ENCODE data around the gene SLC16A3. TPM values are rescaled to one million over a fixed set of nuclear protein-coding genes. Genes with fewer than 3 reads are reported as not detected.

Gene SLC16A3
- total and polyA plus RNA-seq, 2 of the 8 experiments (the other 6 are each of a cell fraction or from before 2014, with no cell fraction given) = 3.8 to 8.7 TPM

GRCh38 chr17:82236142-82236971, 7.5 kb downstream of the SLC16A3 start:
- Histone ChIP-seq H3K23ac (ENCODE audit: insufficient read length) (no peak overlapping the region), H2BK20ac (ENCODE audit: low read length) (no peak overlapping the region), H3K4ac (replicated peaks; ENCODE audit: insufficient read length, low read depth, low read length) (no peak overlapping the region), H3K36me3 (ENCODE audit: control insufficient read depth in 2 of 4, insufficient read depth in 4 of 4, low read length in 3 of 4) (peaks cover 0 to 10% (median 0%) of the 10 kb centered on the region in 4 experiments; a peak in 2 of 8 replicates), H3K79me1 (ENCODE audit: low read depth, low read length) (no peaks in the 10 kb centered on the region; the same call in 1 of the 2 replicates), H3K23me2 (ENCODE audit: low read depth, low read length) (peaks cover 2% of the 10 kb centered on the region; the same call in 1 of the 2 replicates), H4K20me1 (replicated peaks in 1 of 2; ENCODE audit: control insufficient read depth in 1 of 2, insufficient read depth in 2 of 2, low read length in 2 of 2) (peaks cover 8 to 19% of the 10 kb centered on the region in 2 experiments), H2AFZ (ENCODE audit: low read length) (no peak overlapping the region), H3K4me3 (ENCODE audit: extremely low read depth in 1 of 4, insufficient read depth in 2 of 4, low read depth in 3 of 4, low read length in 4 of 4) (no peak overlapping the region), H4K8ac (ENCODE audit: extremely low read depth, insufficient read depth, low read length) (0 out of 2 replicates have a peak overlapping the region, but pooled peaks have one; percentile 65), H3K9ac (replicated peaks in 1 of 4; ENCODE audit: extremely low read depth in 1 of 4, low read depth in 3 of 4, low read length in 3 of 4) (no peak overlapping the region), H4K5ac (ENCODE audit: insufficient read length, low read depth, low read length) (no peak overlapping the region), H2BK12ac (ENCODE audit: low read depth, low read length) (peak overlapping the region; percentile 39; the same call in 1 of the 2 replicates), H2BK120ac (replicated peaks; ENCODE audit: low read depth, low read length) (no peak overlapping the region), H3K79me2 (ENCODE audit: control insufficient read depth in 1 of 2, insufficient read depth in 2 of 2, low read length in 2 of 2) (no peaks in the 10 kb centered on the region), H3K14ac (ENCODE audit: insufficient read length) (no peak overlapping the region), H2BK15ac (ENCODE audit: low read length) (no peak overlapping the region), H3K18ac (ENCODE audit: extremely low read depth, low read length) (no peak overlapping the region; the same call in 1 of the 2 replicates), H3K56ac (replicated peaks; ENCODE audit: insufficient read length, low read depth, low read length) (no peak overlapping the region), H3K4me1 (replicated peaks in 1 of 4; ENCODE audit: control insufficient read depth in 3 of 4, insufficient read depth in 4 of 4, low read length in 3 of 4) (peaks cover 0 to 10% (median 5%) of the 10 kb centered on the region in 4 experiments; a peak in 5 of 7 replicates), H3K27ac (ENCODE audit: low read depth, low read length) (no peak overlapping the region), H3K9me3 (ENCODE audit: insufficient read depth in 2 of 2, low read depth in 1 of 2, low read length in 1 of 2) (no peaks in the 10 kb centered on the region), H2BK5ac (ENCODE audit: low read depth, low read length) (peak overlapping the region; percentile 30; the same call in 1 of the 2 replicates), H3K4me2 (ENCODE audit: insufficient read depth in 1 of 2, low read depth in 2 of 2, low read length in 2 of 2) (0 out of 4 replicates have a peak overlapping the region, but pooled peaks of 1 of the 2 experiments have one; percentile 8), H4K91ac (replicated peaks; ENCODE audit: insufficient read length, low read length) (peak overlapping the region; percentile 40), H2AK5ac (ENCODE audit: low read depth, low read length) (no peak overlapping the region; the same call in 1 of the 2 replicates), H3K27me3 (replicated peaks in 1 of 4; ENCODE audit: control insufficient read depth in 3 of 4, extremely low read depth in 1 of 4, insufficient read depth in 3 of 4, low read length in 3 of 4) (peaks cover 0 to 16% (median 10%) of the 10 kb centered on the region in 4 experiments; a peak in 4 of 7 replicates)
- FAIRE-seq = no peak
- ChIA-PET CTCF (ENCODE audit: partially characterized antibody) (interaction anchor here (0.6 to 2.9 kb wide), 28 partner anchors 8 to 1952 kb away, joined by 3 to 10 read pairs (median 4); partner anchors contain the start of gene CD7), POLR2A (ENCODE audit: partially characterized antibody) (interaction anchor here (0.6 to 3.1 kb wide), 12 partner anchors 10 to 256 kb away, joined by 3 to 10 read pairs (median 4); partner anchors contain the start of gene CD7)
- WGBS, 2 experiments (ENCODE audit: extremely low coverage in 1 of 2, insufficient coverage in 1 of 2, insufficient read length in 1 of 2, insufficient replicate concordance in 2 of 2, low coverage in 1 of 2, low lambda C conversion rate in 2 of 2, missing lambda C conversion rate in 1 of 2) = 50% methylated on average over 17 of the region's 44 CpGs; no CpG with 5 or more reads in 1 of the 2 experiments
- peak in 1 of 2 experiments; percentile 91 for DNase-seq (ENCODE audit: low read depth in 1 of 2, low spot score in 2 of 2)
- TF ChIP-seq RNF2 (IDR thresholded peaks at IDR 0.05; ENCODE audit: borderline replicate concordance, low read depth, low read length, missing control alignments, poor library complexity, severe bottlenecking) (no peak), NRF1 (IDR thresholded peaks at IDR 0.05; ENCODE audit: low read depth, low read length) (no peak), CREB1 (IDR thresholded peaks at IDR 0.05) (peak; percentile 42; the same call in 1 of the 2 replicates), GABPA (IDR thresholded peaks at IDR 0.05; ENCODE audit: borderline replicate concordance, insufficient read depth, low read length) (peak; percentile 78), HDAC2 (IDR thresholded peaks at IDR 0.05; ENCODE audit: borderline replicate concordance in 1 of 2, low read depth in 2 of 2, low read length in 2 of 2) (0 out of 4 replicates have a peak, but pooled peaks of 1 of the 2 experiments have one; percentile 59)
- TF ChIP-seq, protein P1, sequence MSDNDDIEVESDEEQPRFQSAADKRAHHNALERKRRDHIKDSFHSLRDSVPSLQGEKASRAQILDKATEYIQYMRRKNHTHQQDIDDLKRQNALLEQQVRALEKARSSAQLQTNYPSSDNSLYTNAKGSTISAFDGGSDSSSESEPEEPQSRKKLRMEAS (IDR thresholded peaks at IDR 0.05) = peak; percentile 44; the same call in 1 of the 2 replicates
- TF ChIP-seq, protein P2, sequence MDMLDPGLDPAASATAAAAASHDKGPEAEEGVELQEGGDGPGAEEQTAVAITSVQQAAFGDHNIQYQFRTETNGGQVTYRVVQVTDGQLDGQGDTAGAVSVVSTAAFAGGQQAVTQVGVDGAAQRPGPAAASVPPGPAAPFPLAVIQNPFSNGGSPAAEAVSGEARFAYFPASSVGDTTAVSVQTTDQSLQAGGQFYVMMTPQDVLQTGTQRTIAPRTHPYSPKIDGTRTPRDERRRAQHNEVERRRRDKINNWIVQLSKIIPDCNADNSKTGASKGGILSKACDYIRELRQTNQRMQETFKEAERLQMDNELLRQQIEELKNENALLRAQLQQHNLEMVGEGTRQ (IDR thresholded peaks at IDR 0.05; ENCODE audit: low read length) = 0 out of 2 replicates have a peak, but pooled peaks have one; percentile 21

Measured in H1 (cell line).